Neural cell (in vitro differentiated cells): ENCODE data around the gene QPRT.

Source experiments
- EP300 ChIP-seq: fragments of 450-650 bp; conservative IDR thresholded peaks from 2 replicates; pipeline ENCODE4 v1.6.1; 2014; ENCODE audit warnings: antibody characterized with exemption, mild to moderate bottlenecking, moderate library complexity; ENCODE audit not compliant: poor library complexity, severe bottlenecking
- EZH2 ChIP-seq: fragments of 200-600, 300-800 bp; shearing (Covaris generic), sonication (generic); IDR thresholded peaks from 2 replicates; pipeline ENCODE4 v1.6.1; 2014; ENCODE audit warnings: antibody characterized with exemption, low read length, borderline replicate concordance, mild to moderate bottlenecking; ENCODE audit not compliant: insufficient read depth, poor library complexity, severe bottlenecking
- MXI1 ChIP-seq: fragments of 450-650 bp; conservative IDR thresholded peaks from 2 replicates; pipeline ENCODE4 v1.6.1; 2014; ENCODE audit warnings: antibody characterized with exemption, mild to moderate bottlenecking; ENCODE audit not compliant: poor library complexity, severe bottlenecking
- TF ChIP-seq, protein P1 (sequence below): IDR thresholded peaks from 2 replicates; pipeline ENCODE4 v1.6.1; 2012; ENCODE audit warnings: borderline replicate concordance
- TF ChIP-seq, protein P2 (sequence below): fragments of 450-650 bp; IDR thresholded peaks from 2 replicates; pipeline ENCODE4 v1.5.1; 2014; ENCODE audit warnings: antibody characterized with exemption, mild to moderate bottlenecking, moderate library complexity; ENCODE audit not compliant: poor library complexity, severe bottlenecking

DNA sequence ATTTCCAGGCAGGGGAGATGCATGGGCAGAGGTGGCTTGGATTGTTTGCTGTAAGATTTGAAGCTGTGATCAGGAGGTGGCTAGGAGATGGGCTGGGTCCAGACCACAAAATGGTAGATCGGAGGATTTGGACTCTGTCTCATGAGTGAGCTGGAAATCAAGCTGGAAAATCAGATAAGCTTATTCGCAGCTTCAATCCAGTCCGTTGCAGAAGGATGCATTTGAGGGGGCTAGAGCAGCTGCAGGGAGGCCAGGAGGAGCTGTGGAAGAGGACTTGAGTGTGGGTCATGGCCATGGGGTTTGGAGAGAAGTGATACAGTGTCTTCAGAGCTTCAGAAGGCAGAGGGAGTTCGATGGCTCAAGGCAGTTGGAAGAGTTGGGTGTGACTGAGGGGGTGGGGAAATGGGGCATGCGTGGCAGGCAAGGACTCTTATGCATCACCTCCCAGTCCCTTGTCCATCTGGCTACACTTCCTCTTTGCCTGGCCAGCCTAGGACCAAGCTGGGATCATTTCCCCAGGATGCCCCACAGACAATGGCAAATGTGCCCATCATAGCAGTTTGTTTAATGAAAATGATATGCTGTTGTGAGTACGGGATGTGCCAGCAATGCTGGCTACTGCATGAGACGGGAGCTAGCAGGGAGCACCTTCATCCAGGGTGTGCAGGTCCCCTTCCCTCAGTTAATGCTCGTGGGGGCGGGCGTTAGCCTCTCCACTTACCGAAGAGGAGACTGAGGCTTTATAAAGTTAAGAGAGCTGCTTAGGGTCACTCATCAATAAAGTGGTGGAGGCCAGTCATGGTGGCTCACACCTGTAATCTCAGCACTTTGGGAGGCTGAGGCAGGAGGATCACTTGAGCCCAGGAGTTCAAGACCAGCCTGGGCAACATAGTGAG, 20.6 kb downstream of the QPRT start:
- TF ChIP-seq MXI1 (no peak), EZH2 (no peak), EP300 (no peak)
- TF ChIP-seq, protein P1, sequence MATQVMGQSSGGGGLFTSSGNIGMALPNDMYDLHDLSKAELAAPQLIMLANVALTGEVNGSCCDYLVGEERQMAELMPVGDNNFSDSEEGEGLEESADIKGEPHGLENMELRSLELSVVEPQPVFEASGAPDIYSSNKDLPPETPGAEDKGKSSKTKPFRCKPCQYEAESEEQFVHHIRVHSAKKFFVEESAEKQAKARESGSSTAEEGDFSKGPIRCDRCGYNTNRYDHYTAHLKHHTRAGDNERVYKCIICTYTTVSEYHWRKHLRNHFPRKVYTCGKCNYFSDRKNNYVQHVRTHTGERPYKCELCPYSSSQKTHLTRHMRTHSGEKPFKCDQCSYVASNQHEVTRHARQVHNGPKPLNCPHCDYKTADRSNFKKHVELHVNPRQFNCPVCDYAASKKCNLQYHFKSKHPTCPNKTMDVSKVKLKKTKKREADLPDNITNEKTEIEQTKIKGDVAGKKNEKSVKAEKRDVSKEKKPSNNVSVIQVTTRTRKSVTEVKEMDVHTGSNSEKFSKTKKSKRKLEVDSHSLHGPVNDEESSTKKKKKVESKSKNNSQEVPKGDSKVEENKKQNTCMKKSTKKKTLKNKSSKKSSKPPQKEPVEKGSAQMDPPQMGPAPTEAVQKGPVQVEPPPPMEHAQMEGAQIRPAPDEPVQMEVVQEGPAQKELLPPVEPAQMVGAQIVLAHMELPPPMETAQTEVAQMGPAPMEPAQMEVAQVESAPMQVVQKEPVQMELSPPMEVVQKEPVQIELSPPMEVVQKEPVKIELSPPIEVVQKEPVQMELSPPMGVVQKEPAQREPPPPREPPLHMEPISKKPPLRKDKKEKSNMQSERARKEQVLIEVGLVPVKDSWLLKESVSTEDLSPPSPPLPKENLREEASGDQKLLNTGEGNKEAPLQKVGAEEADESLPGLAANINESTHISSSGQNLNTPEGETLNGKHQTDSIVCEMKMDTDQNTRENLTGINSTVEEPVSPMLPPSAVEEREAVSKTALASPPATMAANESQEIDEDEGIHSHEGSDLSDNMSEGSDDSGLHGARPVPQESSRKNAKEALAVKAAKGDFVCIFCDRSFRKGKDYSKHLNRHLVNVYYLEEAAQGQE = no peak
- TF ChIP-seq, protein P2, sequence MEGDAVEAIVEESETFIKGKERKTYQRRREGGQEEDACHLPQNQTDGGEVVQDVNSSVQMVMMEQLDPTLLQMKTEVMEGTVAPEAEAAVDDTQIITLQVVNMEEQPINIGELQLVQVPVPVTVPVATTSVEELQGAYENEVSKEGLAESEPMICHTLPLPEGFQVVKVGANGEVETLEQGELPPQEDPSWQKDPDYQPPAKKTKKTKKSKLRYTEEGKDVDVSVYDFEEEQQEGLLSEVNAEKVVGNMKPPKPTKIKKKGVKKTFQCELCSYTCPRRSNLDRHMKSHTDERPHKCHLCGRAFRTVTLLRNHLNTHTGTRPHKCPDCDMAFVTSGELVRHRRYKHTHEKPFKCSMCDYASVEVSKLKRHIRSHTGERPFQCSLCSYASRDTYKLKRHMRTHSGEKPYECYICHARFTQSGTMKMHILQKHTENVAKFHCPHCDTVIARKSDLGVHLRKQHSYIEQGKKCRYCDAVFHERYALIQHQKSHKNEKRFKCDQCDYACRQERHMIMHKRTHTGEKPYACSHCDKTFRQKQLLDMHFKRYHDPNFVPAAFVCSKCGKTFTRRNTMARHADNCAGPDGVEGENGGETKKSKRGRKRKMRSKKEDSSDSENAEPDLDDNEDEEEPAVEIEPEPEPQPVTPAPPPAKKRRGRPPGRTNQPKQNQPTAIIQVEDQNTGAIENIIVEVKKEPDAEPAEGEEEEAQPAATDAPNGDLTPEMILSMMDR = no peak
